Measurements from ENCODE around the gene BBS12. TPM values are rescaled to one million over a fixed set of nuclear protein-coding genes. Genes with fewer than 3 reads are reported as not detected.

BBS12 gene
- total RNA-seq = 0.55 TPM

GRCh38 chr4:122732329-122733026 lies at the start of gene BBS12:
Gene BBS12 (plus strand): TSS chr4:122732704. CDS start chr4:122741893, 9,189 bp downstream.
- peak; percentile 99 for DNase-seq (ENCODE audit: low spot score)
- peak; percentile 97 for ATAC-seq

- ATAC-seq (no peak), DNase-seq (ENCODE audit: low spot score) (no peak)
Measured at GRCh38 chr4:122686691-122687090, 45.8 kb upstream of the BBS12 start.

- DNase-seq (ENCODE audit: low spot score) (no peak), ATAC-seq (no peak)
Measured at GRCh38 chr4:122687531-122688061, 44.9 kb upstream of the BBS12 start.

- ATAC-seq (no peak), DNase-seq (ENCODE audit: low spot score) (no peak)
Measured at GRCh38 chr4:122688529-122689140, 43.9 kb upstream of the BBS12 start.

GRCh38 chr4:122689972-122690371 lies 42.5 kb upstream of the BBS12 start:
- ATAC-seq (no peak), DNase-seq (ENCODE audit: low spot score) (no peak)

- no peak for ATAC-seq
Measured at GRCh38 chr4:122691988-122692387, 40.5 kb upstream of the BBS12 start.

GRCh38 chr4:122692641-122693520 lies 39.6 kb upstream of the BBS12 start:
- ATAC-seq (no peak), DNase-seq (ENCODE audit: low spot score) (no peak)

More at GRCh38 chr4:122691988-122692387, 40.5 kb upstream of the BBS12 start:
- no peak for DNase-seq (ENCODE audit: low spot score)

- DNase-seq (ENCODE audit: low spot score) (no peak), ATAC-seq (no peak)
Measured at GRCh38 chr4:122695226-122695625, 37.3 kb upstream of the BBS12 start.

GRCh38 chr4:122700178-122700725 lies 32.3 kb upstream of the BBS12 start:
- DNase-seq (ENCODE audit: low spot score) (peak; percentile 53), ATAC-seq (peak; percentile 83)

GRCh38 chr4:122701061-122701460 lies 31.4 kb upstream of the BBS12 start:
- no peak for ATAC-seq
- DNase-seq (ENCODE audit: low spot score) = no peak

GRCh38 chr4:122701965-122702364 lies 30.5 kb upstream of the BBS12 start:
- no peak for ATAC-seq
- no peak for DNase-seq (ENCODE audit: low spot score)

GRCh38 chr4:122702939-122703338 lies 29.6 kb upstream of the BBS12 start:
- ATAC-seq (peak; percentile 11), DNase-seq (ENCODE audit: low spot score) (no peak)

GRCh38 chr4:122703868-122704267 lies 28.6 kb upstream of the BBS12 start:
- ATAC-seq (no peak), DNase-seq (ENCODE audit: low spot score) (no peak)

- DNase-seq (ENCODE audit: low spot score) = no peak
- ATAC-seq = no peak
Measured at GRCh38 chr4:122705009-122705408, 27.5 kb upstream of the BBS12 start.

GRCh38 chr4:122705547-122706117 lies 26.9 kb upstream of the BBS12 start:
- DNase-seq (ENCODE audit: low spot score) (no peak), ATAC-seq (no peak)

GRCh38 chr4:122706511-122706910 lies 26.0 kb upstream of the BBS12 start:
- no peak for ATAC-seq
- no peak for DNase-seq (ENCODE audit: low spot score)

GRCh38 chr4:122707497-122707896 lies 25.0 kb upstream of the BBS12 start:
- no peak for DNase-seq (ENCODE audit: low spot score)
- ATAC-seq = no peak

GRCh38 chr4:122709236-122709635 lies 23.3 kb upstream of the BBS12 start:
- DNase-seq (ENCODE audit: low spot score) (no peak), ATAC-seq (no peak)

- ATAC-seq (no peak), DNase-seq (ENCODE audit: low spot score) (no peak)
Measured at GRCh38 chr4:122710434-122711308, 21.8 kb upstream of the BBS12 start.

GRCh38 chr4:122711919-122712318 lies 20.6 kb upstream of the BBS12 start:
- no peak for ATAC-seq
- DNase-seq (ENCODE audit: low spot score) = no peak

Data from left lobe of liver (tissue), 2 donors.